AG08396 (cell line): ENCODE data around the gene BASP1.
"Not testable (repeated sequence)": the region's sequence is repeated elsewhere in the genome, so short reads cannot be mapped to it uniquely, and the experiment has no call there.

Source experiments
- DNase-seq: peaks from one replicate; pipeline ENCODE4 v3.0.0; 2012; ENCODE audit warnings: low spot score, mixed read lengths

Gene BASP1

DNA sequence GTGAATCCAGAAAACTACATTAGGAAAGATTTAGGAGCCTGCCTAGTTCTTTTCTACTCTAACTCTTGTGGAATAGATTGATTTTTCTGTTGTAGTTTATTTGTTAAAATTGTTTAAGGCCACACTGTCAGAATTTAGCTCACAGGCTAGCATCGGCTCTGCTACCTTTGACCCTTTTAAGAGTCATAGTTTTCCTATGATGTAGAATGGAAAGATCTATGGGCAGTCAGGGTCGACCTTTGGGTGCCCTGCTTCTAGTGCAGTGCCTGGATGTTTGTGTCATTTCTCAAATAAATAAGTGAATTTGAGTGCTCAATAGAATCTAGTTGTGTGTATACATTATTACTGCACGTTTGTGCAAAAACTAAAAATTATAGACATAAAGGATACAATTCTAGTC lies 38.7 kb downstream of the BASP1 start:
- DNase-seq: no peak

DNA sequence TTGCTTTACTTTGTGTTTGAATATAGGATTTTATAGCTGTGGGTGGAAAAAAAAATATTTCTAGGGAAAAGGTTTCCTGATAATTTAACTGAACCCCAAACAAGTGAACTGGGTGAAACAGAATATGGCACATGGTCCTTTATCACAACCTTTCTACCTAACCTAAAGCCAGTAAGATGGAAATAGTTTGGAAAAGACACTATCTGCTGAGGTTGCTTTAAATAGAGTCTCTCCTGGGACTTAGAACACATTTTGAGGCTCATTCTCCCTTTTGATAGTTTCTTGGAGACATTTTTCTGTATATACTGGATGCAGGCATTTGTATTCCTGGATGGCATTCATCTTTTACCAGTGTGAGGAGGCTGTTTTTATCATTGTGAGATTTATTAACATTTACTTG lies 39.4 kb downstream of the BASP1 start:
- no peak for DNase-seq

DNA sequence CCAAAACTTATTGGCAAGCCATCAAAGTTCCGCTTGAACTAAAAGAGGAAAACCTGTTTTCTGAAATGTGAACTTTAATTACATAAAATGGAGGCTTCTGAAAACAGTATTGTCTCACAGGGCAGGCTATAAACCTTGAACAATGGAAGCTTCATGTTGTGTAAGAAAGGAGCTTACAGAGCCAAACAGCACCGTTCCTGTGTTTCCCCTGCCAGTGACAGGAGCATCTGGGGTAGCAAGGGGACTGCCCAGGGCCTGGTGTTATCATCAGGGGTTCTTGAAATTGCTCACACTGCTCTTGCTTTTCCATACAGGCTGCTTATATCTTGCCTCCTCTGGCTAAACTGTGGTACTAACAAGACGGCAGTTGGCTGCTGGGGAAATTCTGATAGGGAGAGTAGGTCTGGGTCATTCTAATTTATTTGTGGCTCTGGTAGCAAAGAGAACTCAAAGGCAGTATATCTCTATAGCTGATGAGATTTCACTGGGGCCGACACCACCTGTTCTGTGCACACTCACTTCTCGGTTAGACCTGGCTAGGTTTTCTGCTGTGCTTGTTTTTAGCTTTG lies 40.4 kb downstream of the BASP1 start:
- no peak for DNase-seq

DNA sequence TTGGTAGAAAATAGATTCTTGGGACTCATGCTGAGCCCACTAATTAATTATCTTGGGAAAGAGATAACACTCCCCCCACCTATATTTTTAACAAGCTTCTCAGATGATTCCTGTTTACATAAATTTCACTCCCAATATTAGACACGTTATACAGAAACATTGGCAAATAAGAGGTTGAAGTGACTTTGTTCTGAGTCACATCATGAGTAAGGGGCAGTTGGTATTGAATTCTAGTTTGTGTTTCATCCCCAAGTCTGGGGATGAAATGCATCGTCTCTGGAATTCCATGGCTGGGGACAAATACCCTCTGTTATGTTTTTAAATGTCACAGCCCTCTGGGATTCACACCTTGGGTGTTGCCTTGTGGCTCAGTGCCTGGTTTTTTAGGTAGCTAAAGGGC lies 41.0 kb downstream of the BASP1 start:
- DNase-seq: peak; percentile 25

GRCh38 chr5:17259012-17259411 lies 41.6 kb downstream of the BASP1 start:
- DNase-seq: not testable (repeated sequence)

- no peak for DNase-seq
Observed at GRCh38 chr5:17259630-17260257, 42.3 kb downstream of the BASP1 start.

- DNase-seq: no peak
Observed at GRCh38 chr5:17260549-17260948, 43.1 kb downstream of the BASP1 start.

DNA sequence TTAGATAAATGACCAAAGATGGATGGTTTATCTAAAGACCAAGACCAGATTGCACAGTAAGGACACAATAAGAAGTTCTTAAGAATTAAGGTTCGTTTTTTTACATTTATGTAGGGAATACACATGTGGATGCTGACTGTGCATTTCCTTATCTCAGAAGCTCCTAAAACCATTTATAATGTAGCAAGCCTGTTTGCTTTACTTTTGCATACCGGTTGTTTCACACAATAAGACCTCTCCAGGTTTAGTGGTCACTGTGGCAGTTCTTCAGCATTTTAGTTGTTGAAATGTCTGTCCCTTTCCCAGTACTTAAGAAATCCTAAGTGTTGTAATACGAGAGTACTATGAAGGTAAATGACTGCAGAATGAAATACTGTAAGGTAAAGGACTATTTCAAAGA lies 43.6 kb downstream of the BASP1 start:
- no peak for DNase-seq

GRCh38 chr5:17265041-17265440 lies 47.6 kb downstream of the BASP1 start:
- DNase-seq: no peak

- DNase-seq: no peak
Observed at GRCh38 chr5:17267106-17267505, 49.7 kb downstream of the BASP1 start.

GRCh38 chr5:17269201-17269600 lies 51.8 kb downstream of the BASP1 start:
- no peak for DNase-seq

DNA sequence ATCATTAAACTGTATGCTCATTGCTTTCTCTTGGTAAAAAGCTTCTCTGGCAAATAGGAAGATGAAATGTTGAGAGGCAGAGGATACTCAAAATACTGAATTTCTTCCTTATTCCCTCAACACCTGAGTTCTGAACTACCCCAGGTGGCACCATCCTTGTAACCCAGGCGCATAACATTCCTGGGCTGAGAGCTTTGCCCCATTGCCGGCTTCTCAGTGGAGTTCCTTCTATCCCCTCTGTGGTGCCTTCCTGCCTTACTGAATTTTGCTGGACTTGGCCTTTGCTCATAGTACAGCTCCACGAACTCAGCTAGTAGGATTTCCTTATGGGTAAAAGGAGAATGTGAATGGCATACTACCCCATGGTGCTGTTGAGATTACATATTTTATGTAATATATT lies 54.7 kb downstream of the BASP1 start:
- DNase-seq: no peak

DNA sequence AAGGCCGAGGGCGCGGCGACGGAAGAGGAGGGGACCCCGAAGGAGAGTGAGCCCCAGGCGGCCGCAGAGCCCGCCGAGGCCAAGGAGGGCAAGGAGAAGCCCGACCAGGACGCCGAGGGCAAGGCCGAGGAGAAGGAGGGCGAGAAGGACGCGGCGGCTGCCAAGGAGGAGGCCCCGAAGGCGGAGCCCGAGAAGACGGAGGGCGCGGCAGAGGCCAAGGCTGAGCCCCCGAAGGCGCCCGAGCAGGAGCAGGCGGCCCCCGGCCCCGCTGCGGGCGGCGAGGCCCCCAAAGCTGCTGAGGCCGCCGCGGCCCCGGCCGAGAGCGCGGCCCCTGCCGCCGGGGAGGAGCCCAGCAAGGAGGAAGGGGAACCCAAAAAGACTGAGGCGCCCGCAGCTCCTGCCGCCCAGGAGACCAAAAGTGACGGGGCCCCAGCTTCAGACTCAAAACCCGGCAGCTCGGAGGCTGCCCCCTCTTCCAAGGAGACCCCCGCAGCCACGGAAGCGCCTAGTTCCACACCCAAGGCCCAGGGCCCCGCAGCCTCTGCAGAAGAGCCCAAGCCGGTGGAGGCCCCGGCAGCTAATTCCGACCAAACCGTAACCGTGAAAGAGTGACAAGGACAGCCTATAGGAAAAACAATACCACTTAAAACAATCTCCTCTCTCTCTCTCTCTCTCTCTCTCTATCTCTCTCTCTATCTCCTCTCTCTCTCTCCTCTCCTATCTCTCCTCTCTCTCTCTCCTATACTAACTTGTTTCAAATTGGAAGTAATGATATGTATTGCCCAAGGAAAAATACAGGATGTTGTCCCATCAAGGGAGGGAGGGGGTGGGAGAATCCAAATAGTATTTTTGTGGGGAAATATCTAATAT lies 58.1 kb downstream of the BASP1 start:
- DNase-seq: no peak

DNA sequence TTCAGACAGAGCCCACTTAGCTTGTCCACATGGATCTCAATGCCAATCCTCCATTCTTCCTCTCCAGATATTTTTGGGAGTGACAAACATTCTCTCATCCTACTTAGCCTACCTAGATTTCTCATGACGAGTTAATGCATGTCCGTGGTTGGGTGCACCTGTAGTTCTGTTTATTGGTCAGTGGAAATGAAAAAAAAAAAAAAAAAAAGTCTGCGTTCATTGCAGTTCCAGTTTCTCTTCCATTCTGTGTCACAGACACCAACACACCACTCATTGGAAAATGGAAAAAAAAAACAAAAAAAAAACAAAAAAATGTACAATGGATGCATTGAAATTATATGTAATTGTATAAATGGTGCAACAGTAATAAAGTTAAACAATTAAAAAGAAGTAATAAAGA lies 59.0 kb downstream of the BASP1 start:
- no peak for DNase-seq

DNA sequence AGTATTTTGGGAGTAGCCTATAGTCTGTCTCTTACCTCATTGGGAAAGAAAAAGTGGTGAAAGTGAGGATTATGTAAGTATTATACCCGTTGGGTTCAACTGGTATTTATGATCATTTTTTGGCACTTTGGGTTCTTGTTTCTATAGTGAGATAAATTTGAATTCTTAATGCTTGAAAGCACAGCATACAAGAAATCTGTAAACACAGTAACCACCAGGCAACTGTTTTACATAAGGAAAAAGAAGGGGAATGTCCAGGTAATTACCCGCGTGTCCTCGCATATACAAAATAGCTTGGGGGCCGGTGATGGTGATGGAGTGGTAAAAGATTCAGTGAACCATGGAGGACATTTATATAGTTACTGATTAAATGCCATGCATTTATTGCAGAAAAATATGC lies 60.5 kb downstream of the BASP1 start:
- DNase-seq: no peak

GRCh38 chr5:17278931-17279330 lies 61.5 kb downstream of the BASP1 start:
- DNase-seq: no peak

GRCh38 chr5:17279487-17279886 lies 62.1 kb downstream of the BASP1 start:
- DNase-seq: no peak

DNA sequence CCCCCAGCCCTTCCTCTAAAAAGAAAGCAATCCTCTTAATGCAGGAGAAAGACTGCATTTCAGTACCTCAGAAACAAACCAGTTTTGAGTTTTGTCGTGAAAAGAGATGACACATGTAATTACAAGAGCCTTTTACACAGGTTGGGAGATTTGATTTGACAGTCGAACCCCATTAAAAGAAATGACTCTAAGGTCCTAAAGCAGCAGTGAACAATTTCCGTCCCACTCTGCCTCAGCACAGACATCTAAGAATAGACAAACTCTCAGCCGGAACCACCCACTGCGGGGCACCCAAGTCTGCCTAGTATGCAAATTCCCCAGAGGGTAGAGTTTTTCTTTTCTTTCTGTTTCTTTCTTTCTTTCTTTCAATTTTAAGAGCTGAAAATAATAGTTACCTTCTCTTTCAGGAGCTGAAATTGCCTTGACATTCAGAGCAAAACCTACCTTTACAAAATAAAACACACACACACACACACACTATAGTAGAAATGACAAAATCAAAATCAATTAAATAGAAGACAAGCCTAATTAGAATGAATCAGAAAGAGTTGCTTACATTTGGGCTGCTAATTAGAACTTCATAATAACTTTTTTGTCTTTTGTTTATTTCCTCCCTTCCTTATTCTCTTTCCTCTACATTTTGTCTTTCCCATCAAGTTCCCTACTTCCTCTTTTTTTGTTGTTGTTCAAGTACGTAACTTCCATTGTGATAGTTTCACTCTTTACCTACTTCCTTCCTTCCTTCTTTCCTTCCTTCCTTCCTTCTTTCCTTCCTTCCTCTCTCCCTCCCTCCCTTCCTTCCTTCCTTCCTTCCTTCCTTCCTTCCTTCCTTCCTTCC lies 65.1 kb downstream of the BASP1 start:
- no peak for DNase-seq

DNA sequence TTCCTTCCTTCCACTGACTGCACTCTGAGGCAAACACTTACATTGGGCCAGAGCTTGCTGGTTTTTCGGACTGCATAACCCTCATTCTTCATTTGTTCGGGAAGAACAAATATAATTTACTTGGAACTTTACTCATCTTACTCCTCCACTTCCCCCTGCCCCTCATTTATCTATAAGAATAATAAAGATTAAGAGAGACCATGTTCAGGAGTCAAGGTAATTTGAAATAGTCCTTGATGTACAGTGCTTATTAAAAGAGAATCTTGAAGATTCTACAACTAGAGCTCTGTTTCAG lies 65.6 kb downstream of the BASP1 start:
- DNase-seq: no peak

GRCh38 chr5:17287501-17288155 lies 70.2 kb downstream of the BASP1 start:
- no peak for DNase-seq

DNA sequence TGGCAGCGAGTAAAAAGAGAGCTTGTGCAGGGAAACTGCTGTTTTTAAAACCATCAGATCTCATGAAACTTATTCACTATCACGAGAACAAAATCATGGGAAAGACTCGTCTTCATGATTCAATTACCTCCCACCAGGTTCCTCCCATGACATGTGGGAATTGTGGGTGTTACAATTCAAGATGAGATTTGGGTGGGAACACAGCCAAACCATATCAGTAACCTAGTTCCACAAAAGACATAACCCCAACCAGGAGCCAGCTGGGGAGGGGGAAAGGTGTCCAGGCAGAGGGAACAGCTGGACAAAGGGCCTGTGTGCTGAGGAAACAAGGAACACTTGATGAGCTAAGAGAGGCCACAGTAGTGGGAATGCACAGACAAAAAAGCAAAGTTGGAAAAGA lies 71.1 kb downstream of the BASP1 start:
- no peak for DNase-seq
